Measurements from ENCODE around the gene COL8A2.
A peak's percentile ranks its signal among the peaks of the same experiment; 100 is the strongest.

COL8A2 gene

GRCh38 chr1:36092798-36093185 is 32.2 kb downstream of the COL8A2 start:
- H3K27me3 ChIP-seq (replicated peaks; ENCODE audit: control insufficient read depth, insufficient read depth, low read length), result no peaks in the 10 kb centered on the region
- H3K36me3 ChIP-seq (ENCODE audit: control insufficient read depth, insufficient read depth, low read length), result peaks cover 37% of the 10 kb centered on the region
- DNase-seq (ENCODE audit: extremely low read depth, insufficient read length), result no peak
- H3K4me3 ChIP-seq (replicated peaks; ENCODE audit: low read depth, low read length), result no peak overlapping the region
- TF ChIP-seq CTCF (IDR thresholded peaks at IDR 0.05; ENCODE audit: insufficient read depth, low read length, poor library complexity, severe bottlenecking), result no peak

GRCh38 chr1:36092166-36092797 is 32.7 kb downstream of the COL8A2 start:
- Histone ChIP-seq H3K36me3 (ENCODE audit: control insufficient read depth, insufficient read depth, low read length) (peaks cover 37% of the 10 kb centered on the region), H3K4me3 (replicated peaks; ENCODE audit: low read depth, low read length) (no peak overlapping the region), H3K27me3 (replicated peaks; ENCODE audit: control insufficient read depth, insufficient read depth, low read length) (no peaks in the 10 kb centered on the region)
- TF ChIP-seq CTCF (IDR thresholded peaks at IDR 0.05; ENCODE audit: insufficient read depth, low read length, poor library complexity, severe bottlenecking), result no peak
- DNase-seq (ENCODE audit: extremely low read depth, insufficient read length), result no peak

- no peak for TF ChIP-seq CTCF (IDR thresholded peaks at IDR 0.05; ENCODE audit: insufficient read depth, low read length, poor library complexity, severe bottlenecking)
- Histone ChIP-seq H3K27me3 (replicated peaks; ENCODE audit: control insufficient read depth, insufficient read depth, low read length) (no peaks in the 10 kb centered on the region), H3K36me3 (ENCODE audit: control insufficient read depth, insufficient read depth, low read length) (peaks cover 37% of the 10 kb centered on the region), H3K4me3 (replicated peaks; ENCODE audit: low read depth, low read length) (no peak overlapping the region)
- DNase-seq (ENCODE audit: extremely low read depth, insufficient read length), result no peak
Measured at GRCh38 chr1:36091698-36092097, 33.3 kb downstream of the COL8A2 start.

- no peak overlapping the region for H3K4me3 ChIP-seq (replicated peaks; ENCODE audit: low read depth, low read length)
- peaks cover 36% of the 10 kb centered on the region for H3K36me3 ChIP-seq (ENCODE audit: control insufficient read depth, insufficient read depth, low read length)
- DNase-seq (ENCODE audit: extremely low read depth, insufficient read length), result no peak
- H3K27me3 ChIP-seq (replicated peaks; ENCODE audit: control insufficient read depth, insufficient read depth, low read length), result no peaks in the 10 kb centered on the region
- no peak for TF ChIP-seq CTCF (IDR thresholded peaks at IDR 0.05; ENCODE audit: insufficient read depth, low read length, poor library complexity, severe bottlenecking)
Measured at GRCh38 chr1:36091141-36091540, 33.9 kb downstream of the COL8A2 start.

- DNase-seq (ENCODE audit: extremely low read depth, insufficient read length), result no peak
- TF ChIP-seq CTCF (IDR thresholded peaks at IDR 0.05; ENCODE audit: insufficient read depth, low read length, poor library complexity, severe bottlenecking), result no peak
- H3K27me3 ChIP-seq (replicated peaks; ENCODE audit: control insufficient read depth, insufficient read depth, low read length), result no peaks in the 10 kb centered on the region
- H3K4me3 ChIP-seq (replicated peaks; ENCODE audit: low read depth, low read length), result peak overlapping the region; percentile 95
- peaks cover 29% of the 10 kb centered on the region for H3K36me3 ChIP-seq (ENCODE audit: control insufficient read depth, insufficient read depth, low read length)
Measured at GRCh38 chr1:36089393-36090121, 35.5 kb downstream of the COL8A2 start.

Measured in GM06990 (cell line).